ENCODE results near the gene ANKS1B.

ANKS1B gene

GRCh38 chr12:99110868-99111267, 873.9 kb downstream of the ANKS1B start:
- H3K4me3 ChIP-seq (ENCODE audit: low read depth, low read length): no peak overlapping the region
- H3K9me3 ChIP-seq (ENCODE audit: control insufficient read depth, insufficient read depth, low read depth, low read length): no peaks in the 10 kb centered on the region
- ChIA-PET POLR2A (no interaction called here), CTCF (no interaction called here)
- TF ChIP-seq ZBTB20 (tag by site-specific recombination; IDR thresholded peaks at IDR 0.05): no peak
- TF ChIP-seq ZNF398 (tag by site-specific recombination; IDR thresholded peaks at IDR 0.05): no peak
- no peak for TF ChIP-seq ZNF155 (tag by site-specific recombination; IDR thresholded peaks at IDR 0.05)
- TF ChIP-seq ZNF221 (tag by site-specific recombination; IDR thresholded peaks at IDR 0.05; ENCODE audit: borderline replicate concordance): no peak
- no peak for TF ChIP-seq ZNF501 (tag by site-specific recombination; IDR thresholded peaks at IDR 0.05)
- TF ChIP-seq, protein P1, sequence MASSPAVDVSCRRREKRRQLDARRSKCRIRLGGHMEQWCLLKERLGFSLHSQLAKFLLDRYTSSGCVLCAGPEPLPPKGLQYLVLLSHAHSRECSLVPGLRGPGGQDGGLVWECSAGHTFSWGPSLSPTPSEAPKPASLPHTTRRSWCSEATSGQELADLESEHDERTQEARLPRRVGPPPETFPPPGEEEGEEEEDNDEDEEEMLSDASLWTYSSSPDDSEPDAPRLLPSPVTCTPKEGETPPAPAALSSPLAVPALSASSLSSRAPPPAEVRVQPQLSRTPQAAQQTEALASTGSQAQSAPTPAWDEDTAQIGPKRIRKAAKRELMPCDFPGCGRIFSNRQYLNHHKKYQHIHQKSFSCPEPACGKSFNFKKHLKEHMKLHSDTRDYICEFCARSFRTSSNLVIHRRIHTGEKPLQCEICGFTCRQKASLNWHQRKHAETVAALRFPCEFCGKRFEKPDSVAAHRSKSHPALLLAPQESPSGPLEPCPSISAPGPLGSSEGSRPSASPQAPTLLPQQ (tag by site-specific recombination; IDR thresholded peaks at IDR 0.05): no peak
- no peak for TF ChIP-seq ZNF518A (tag by site-specific recombination; conservative IDR thresholded peaks at IDR 0.05; ENCODE audit: low read depth)
- TF ChIP-seq ZNF571 (tag by site-specific recombination; IDR thresholded peaks at IDR 0.05): no peak
- no peak for TF ChIP-seq HOXD13 (CRISPR knock-in tag; IDR thresholded peaks at IDR 0.05; ENCODE audit: borderline replicate concordance)
- no peak for TF ChIP-seq ZSCAN30 (tag by site-specific recombination; IDR thresholded peaks at IDR 0.05)
- no peak for TF ChIP-seq ZNF677 (tag by site-specific recombination; IDR thresholded peaks at IDR 0.05)
- TF ChIP-seq ZNF138 (tag by site-specific recombination; IDR thresholded peaks at IDR 0.05; ENCODE audit: borderline replicate concordance): no peak
- TF ChIP-seq, protein P2, sequence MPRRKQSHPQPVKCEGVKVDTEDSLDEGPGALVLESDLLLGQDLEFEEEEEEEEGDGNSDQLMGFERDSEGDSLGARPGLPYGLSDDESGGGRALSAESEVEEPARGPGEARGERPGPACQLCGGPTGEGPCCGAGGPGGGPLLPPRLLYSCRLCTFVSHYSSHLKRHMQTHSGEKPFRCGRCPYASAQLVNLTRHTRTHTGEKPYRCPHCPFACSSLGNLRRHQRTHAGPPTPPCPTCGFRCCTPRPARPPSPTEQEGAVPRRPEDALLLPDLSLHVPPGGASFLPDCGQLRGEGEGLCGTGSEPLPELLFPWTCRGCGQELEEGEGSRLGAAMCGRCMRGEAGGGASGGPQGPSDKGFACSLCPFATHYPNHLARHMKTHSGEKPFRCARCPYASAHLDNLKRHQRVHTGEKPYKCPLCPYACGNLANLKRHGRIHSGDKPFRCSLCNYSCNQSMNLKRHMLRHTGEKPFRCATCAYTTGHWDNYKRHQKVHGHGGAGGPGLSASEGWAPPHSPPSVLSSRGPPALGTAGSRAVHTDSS (tag by site-specific recombination; IDR thresholded peaks at IDR 0.05): no peak
- no peak for TF ChIP-seq ZNF747 (tag by site-specific recombination; IDR thresholded peaks at IDR 0.05)
- no peak for TF ChIP-seq ZNF510 (tag by site-specific recombination; IDR thresholded peaks at IDR 0.05; ENCODE audit: insufficient replicate concordance)
- no peak for TF ChIP-seq ZNF549 (tag by site-specific recombination; IDR thresholded peaks at IDR 0.05)
- no peak overlapping the region for H3K27ac ChIP-seq (ENCODE audit: extremely low read depth, low read depth, low read length)
- H3K4me1 ChIP-seq (ENCODE audit: control insufficient read depth, insufficient read depth, low read length): peaks cover 2% of the 10 kb centered on the region; the same call in 1 of the 2 replicates
- no peaks in the 10 kb centered on the region for H3K36me3 ChIP-seq (ENCODE audit: control insufficient read depth in 2 of 2, insufficient read depth in 1 of 2, low read length in 2 of 2)

DNA sequence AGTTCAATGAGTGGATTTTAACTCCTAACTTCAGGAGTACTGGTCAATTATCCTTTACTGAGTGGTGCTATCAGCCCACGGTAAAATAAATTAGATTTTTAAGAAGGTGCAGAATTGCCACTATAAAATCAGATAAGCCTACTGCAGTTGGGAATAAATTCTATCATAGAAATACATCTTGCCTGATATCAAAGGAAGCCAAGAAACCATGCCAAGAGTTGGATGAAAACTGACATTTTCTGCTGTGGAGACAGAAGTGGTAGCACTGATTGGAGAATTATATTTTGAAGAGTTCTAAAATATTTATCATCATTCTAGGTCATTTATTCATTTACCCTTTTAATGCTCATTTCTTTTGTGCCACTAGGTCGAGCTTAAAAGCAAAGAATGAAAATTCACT, 874.5 kb downstream of the ANKS1B start:
- Histone ChIP-seq H3K9me3 (ENCODE audit: control insufficient read depth, insufficient read depth, low read depth, low read length) (no peaks in the 10 kb centered on the region), H3K4me3 (ENCODE audit: low read depth, low read length) (no peak overlapping the region), H3K4me1 (ENCODE audit: control insufficient read depth, insufficient read depth, low read length) (peaks cover 2% of the 10 kb centered on the region; the same call in 1 of the 2 replicates), H3K27ac (ENCODE audit: extremely low read depth, low read depth, low read length) (no peak overlapping the region), H3K36me3 (ENCODE audit: control insufficient read depth in 2 of 2, insufficient read depth in 1 of 2, low read length in 2 of 2) (no peaks in the 10 kb centered on the region)
- TF ChIP-seq, protein P3, sequence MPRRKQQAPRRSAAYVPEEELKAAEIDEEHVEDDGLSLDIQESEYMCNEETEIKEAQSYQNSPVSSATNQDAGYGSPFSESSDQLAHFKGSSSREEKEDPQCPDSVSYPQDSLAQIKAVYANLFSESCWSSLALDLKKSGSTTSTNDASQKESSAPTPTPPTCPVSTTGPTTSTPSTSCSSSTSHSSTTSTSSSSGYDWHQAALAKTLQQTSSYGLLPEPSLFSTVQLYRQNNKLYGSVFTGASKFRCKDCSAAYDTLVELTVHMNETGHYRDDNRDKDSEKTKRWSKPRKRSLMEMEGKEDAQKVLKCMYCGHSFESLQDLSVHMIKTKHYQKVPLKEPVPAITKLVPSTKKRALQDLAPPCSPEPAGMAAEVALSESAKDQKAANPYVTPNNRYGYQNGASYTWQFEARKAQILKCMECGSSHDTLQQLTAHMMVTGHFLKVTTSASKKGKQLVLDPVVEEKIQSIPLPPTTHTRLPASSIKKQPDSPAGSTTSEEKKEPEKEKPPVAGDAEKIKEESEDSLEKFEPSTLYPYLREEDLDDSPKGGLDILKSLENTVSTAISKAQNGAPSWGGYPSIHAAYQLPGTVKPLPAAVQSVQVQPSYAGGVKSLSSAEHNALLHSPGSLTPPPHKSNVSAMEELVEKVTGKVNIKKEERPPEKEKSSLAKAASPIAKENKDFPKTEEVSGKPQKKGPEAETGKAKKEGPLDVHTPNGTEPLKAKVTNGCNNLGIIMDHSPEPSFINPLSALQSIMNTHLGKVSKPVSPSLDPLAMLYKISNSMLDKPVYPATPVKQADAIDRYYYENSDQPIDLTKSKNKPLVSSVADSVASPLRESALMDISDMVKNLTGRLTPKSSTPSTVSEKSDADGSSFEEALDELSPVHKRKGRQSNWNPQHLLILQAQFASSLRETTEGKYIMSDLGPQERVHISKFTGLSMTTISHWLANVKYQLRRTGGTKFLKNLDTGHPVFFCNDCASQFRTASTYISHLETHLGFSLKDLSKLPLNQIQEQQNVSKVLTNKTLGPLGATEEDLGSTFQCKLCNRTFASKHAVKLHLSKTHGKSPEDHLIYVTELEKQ (tag by site-specific recombination; IDR thresholded peaks at IDR 0.05; ENCODE audit: borderline replicate concordance): no peak
- POLR2A ChIA-PET: no interaction called here
- CTCF ChIA-PET: no interaction called here

All from HEK293 (cell line).